NT2/D1 (cell line): Measurements from ENCODE around the gene PGP.

Experiments
- YY1 ChIP-seq: IDR thresholded peaks from 2 replicates; pipeline ENCODE4 v1.6.1; 2011; ENCODE audit not compliant: insufficient read length, insufficient read depth
- ZNF274 ChIP-seq: IDR thresholded peaks from 2 replicates; pipeline ENCODE4 v1.6.1; 2011; ENCODE audit warnings: mild to moderate bottlenecking, low read depth, low read length

DNA sequence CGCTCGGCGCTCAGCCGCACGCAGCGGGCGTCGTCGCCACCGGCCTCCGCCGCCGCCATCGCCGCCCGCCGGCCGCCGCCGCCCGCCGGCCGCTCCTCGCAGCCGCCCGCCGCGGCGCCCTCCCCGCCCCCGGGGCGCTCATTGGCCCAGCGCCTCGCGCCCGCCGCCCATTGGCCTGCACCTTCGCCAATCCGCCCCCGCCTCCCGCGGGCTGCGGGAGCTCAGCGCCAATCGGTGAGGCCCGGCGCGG lies at the start of gene PGP:
- TF ChIP-seq ZNF274 (no peak), YY1 (no peak)
